ENCODE data around the gene ENO3.

DNA sequence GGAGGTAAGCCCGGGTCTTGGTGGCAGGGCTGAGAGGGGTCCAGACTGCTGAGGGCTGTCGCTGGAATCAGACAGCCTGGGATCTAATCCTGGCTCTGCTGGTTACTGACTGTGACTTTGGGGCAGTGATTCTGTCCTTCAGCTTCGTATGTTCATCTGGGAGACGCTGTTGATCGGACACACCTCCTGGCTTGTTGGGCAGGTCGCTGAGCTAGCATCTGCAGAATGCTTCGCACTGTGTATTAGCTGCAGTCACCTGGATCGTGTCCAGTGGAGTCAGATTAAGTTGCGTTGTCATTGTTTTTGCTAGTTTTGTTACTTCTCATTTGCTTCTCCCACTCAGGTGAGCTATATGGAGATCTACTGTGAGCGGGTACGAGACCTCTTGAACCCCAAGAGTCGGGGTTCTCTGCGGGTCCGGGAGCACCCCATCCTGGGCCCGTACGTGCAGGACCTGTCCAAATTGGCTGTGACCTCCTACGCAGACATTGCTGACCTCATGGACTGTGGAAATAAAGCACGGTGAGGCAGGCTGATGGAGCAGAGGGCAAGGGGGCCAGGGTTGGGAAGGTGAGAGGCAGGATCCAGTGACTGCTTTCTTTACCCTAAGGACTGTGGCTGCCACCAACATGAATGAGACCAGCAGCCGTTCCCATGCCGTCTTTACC is 51.3 kb downstream of the ENO3 start:
- TF ChIP-seq EP300 (IDR thresholded peaks at IDR 0.05; ENCODE audit: low read depth): no peak
- TF ChIP-seq, protein P1, sequence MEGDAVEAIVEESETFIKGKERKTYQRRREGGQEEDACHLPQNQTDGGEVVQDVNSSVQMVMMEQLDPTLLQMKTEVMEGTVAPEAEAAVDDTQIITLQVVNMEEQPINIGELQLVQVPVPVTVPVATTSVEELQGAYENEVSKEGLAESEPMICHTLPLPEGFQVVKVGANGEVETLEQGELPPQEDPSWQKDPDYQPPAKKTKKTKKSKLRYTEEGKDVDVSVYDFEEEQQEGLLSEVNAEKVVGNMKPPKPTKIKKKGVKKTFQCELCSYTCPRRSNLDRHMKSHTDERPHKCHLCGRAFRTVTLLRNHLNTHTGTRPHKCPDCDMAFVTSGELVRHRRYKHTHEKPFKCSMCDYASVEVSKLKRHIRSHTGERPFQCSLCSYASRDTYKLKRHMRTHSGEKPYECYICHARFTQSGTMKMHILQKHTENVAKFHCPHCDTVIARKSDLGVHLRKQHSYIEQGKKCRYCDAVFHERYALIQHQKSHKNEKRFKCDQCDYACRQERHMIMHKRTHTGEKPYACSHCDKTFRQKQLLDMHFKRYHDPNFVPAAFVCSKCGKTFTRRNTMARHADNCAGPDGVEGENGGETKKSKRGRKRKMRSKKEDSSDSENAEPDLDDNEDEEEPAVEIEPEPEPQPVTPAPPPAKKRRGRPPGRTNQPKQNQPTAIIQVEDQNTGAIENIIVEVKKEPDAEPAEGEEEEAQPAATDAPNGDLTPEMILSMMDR (IDR thresholded peaks at IDR 0.05): no peak
- TF ChIP-seq POLR2AphosphoS5 (IDR thresholded peaks at IDR 0.05): no peak
- no peak for TF ChIP-seq POLR2A (IDR thresholded peaks at IDR 0.05)
